ACC112 (cell line): Measurements from ENCODE around the gene PHLPP1.
"Not testable (repeated sequence)": the region's sequence is repeated elsewhere in the genome, so short reads cannot be mapped to it uniquely, and the experiment has no call there.

Experiments used
- H2AFZ ChIP-seq: fragments of 200-600 bp; sonication (generic); one replicate; pipeline ENCODE4 v1.6.0; 2017; ENCODE audit warnings: antibody characterized with exemption, low read length; ENCODE audit not compliant: unreplicated experiment
- H3K27ac ChIP-seq: fragments of 200-600 bp; sonication (generic); 2 replicates; pipeline ENCODE4 v1.5.1; 2014; ENCODE audit warnings: low read depth, mild to moderate bottlenecking, antibody characterized with exemption, low read length, moderate library complexity
- H3K27me3 ChIP-seq: fragments of 200-600 bp; sonication (generic); 2 replicates; pipeline ENCODE4 v1.6.1; 2014; ENCODE audit warnings: mild to moderate bottlenecking, antibody characterized with exemption, low read length, moderate library complexity, mixed read lengths; ENCODE audit not compliant: insufficient read depth
- H3K36me3 ChIP-seq: fragments of 200-600 bp; sonication (generic); 2 replicates; pipeline ENCODE4 v1.6.1; 2016; ENCODE audit warnings: mild to moderate bottlenecking, antibody characterized with exemption, low read length, moderate library complexity, mixed read lengths; ENCODE audit not compliant: insufficient read depth
- H3K4me1 ChIP-seq: fragments of 200-600 bp; sonication (generic); one replicate; pipeline ENCODE4 v1.6.1; 2016; ENCODE audit warnings: low read length, mixed read lengths; ENCODE audit not compliant: insufficient read depth, unreplicated experiment, control insufficient read depth
- H3K4me3 ChIP-seq: fragments of 200-600 bp; sonication (generic); 2 replicates; pipeline ENCODE4 v1.5.1; 2014; ENCODE audit warnings: mild to moderate bottlenecking, low read depth, low read length
- H3K79me2 ChIP-seq: fragments of 200-600 bp; sonication (generic); one replicate; pipeline ENCODE4 v1.6.0; 2016; ENCODE audit warnings: low read length; ENCODE audit not compliant: control insufficient read depth, unreplicated experiment, insufficient read depth

PHLPP1 gene

DNA sequence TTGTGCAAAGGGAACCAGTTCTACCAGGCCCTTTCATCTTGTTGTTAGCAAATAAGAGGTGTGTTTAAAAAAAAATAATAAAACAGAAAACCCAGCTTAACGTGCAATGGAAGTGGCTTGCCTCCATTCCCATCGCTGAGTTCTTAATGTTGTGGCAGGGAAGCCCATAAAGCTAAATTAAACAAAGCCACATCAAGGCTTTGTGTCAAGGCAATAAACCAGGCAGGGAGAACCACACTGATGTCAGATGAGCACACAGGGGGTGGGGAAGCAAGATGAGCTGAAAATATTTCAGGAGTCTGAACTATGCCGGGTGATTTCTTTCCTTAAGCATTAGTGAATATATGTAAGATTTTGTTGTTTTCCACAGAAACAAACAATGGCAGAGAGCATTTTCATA is 73.5 kb downstream of the PHLPP1 start:
- Histone ChIP-seq H3K36me3 (no peaks in the 10 kb centered on the region), H3K4me1 (peaks cover 17% of the 10 kb centered on the region), H2AFZ (no peak overlapping the region), H3K79me2 (no peaks in the 10 kb centered on the region), H3K27ac (no peak overlapping the region), H3K4me3 (no peak overlapping the region), H3K27me3 (no peaks in the 10 kb centered on the region)

DNA sequence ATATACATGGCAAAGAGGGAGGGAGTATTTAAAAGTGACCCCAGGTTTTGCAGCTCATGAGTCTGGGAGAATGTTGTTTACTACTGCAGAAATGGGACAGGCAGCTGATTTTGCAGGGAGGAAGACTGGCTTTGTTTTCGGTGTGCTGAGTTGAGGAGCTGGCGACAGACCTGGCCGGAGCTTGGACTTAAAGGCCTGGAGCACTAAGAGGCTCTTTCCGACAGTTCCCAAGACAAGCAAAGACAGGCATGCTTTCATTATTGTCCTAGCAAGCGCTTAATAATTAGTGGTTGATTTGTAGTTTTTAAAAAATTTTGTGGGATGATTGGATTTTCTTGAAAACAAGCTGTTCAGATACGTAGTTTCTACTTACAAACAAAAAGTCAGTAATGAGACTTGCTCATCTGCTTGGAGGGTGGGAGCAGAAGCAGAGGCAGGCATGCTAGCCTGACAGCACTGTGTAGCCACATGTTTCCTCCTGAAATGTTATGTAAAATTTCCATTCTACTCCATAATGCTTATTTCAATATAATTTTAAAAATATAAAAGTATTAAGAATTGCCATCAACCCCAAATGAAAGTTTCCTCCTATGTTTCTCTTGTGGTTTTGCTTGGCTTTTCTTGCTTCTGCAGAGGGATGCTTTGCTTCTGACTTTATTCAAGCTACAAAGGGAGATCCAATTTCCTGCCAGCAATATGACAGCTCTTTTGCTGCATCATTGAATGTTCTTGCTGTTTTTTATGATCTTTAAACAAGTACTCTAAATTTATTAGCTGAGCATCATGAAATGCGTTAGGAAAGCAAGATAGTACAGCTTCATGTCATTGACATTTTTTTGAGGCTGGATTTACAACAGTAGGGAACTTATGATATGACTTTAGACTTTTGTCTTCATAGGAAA is 75.8 kb downstream of the PHLPP1 start:
- Histone ChIP-seq H3K27ac (no peak overlapping the region), H3K79me2 (no peaks in the 10 kb centered on the region), H3K27me3 (no peaks in the 10 kb centered on the region), H3K4me1 (no peaks in the 10 kb centered on the region), H3K36me3 (no peaks in the 10 kb centered on the region), H2AFZ (no peak overlapping the region), H3K4me3 (no peak overlapping the region)

DNA sequence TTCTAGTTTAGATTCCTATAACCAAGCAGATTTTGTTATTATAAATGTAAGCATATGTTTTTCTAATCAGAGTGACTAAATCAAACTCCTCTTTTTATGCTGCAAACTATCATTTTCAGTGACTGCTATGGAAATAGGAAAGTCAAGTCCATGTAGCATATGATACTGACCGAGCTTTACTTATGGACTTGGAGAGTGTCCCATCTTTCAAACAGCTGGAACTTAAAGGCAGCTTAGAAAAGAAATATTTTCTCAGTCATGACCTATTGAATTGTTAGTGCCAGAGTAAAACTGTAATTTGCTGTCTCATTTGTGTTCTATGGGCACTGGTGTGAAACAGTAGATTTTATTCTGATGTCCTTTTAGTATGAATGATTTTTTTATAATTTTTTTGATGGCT is 76.7 kb downstream of the PHLPP1 start:
- Histone ChIP-seq H2AFZ (no peak overlapping the region), H3K4me1 (no peaks in the 10 kb centered on the region), H3K79me2 (no peaks in the 10 kb centered on the region), H3K36me3 (no peaks in the 10 kb centered on the region), H3K4me3 (no peak overlapping the region), H3K27me3 (no peaks in the 10 kb centered on the region), H3K27ac (no peak overlapping the region)

DNA sequence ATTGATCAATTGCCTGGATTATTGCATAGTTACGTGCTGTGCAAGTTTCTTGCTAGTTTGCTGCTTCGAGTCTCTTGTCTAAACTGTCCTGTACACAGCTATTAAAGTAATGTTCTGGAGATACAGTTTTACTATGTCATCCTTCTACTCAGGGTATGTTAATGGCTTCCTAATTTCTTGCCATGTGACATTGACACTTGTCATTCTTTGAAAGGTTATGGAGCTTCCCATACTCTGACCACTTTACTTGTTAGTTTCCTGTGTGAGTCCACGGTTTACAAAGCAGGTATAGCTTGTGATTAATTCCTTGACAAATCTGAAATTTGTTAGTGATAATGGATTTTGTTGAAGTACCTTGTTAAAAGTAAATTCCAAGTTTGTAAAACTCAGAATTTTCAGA is 80.5 kb downstream of the PHLPP1 start:
- Histone ChIP-seq H3K4me3 (no peak overlapping the region), H3K27ac (no peak overlapping the region), H3K4me1 (no peaks in the 10 kb centered on the region), H3K36me3 (no peaks in the 10 kb centered on the region), H3K79me2 (no peaks in the 10 kb centered on the region), H2AFZ (no peak overlapping the region), H3K27me3 (no peaks in the 10 kb centered on the region)

DNA sequence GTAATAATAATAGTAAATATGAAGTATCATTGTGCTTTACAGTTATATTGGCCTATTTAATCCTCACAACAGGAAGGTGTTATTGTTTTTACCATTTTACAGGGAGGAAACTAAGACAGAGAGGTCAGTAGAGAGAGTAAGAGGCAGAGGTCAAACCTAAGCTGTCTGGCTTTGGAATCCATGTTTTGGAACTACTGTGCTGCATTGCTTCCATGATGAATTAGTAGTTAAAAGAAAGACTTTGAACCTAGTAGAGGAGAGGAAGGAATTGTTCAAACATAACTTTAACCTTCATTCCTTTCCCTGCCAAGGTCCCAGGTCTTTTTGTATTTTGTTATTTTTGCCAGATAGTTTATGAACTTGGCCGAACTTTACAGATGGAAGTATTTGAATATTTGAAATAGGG is 80.9 kb downstream of the PHLPP1 start:
- Histone ChIP-seq H3K4me1 (no peaks in the 10 kb centered on the region), H3K27me3 (no peaks in the 10 kb centered on the region), H2AFZ (no peak overlapping the region), H3K27ac (no peak overlapping the region), H3K79me2 (no peaks in the 10 kb centered on the region), H3K4me3 (no peak overlapping the region), H3K36me3 (no peaks in the 10 kb centered on the region)

DNA sequence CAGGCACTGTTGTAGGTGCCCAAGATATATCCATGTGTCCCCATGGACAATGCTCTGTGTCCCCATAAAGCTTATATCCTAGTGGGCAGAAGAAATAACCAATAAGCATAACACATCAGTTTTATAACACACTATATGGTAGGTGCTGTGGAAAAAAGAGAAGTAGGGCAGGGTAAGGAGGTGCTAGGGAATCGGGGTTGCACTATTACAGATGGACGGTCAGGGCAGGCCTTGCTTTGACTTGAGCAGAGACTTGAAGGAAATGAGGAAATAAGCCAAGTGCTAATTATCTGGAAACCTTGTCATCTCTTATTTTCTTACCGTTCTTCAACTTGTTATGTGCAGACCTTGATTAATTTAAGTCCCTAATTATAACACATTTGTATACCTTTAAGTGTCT is 82.0 kb downstream of the PHLPP1 start:
- H2AFZ ChIP-seq: no peak overlapping the region
- H3K4me1 ChIP-seq: peaks cover 4% of the 10 kb centered on the region
- no peak overlapping the region for H3K27ac ChIP-seq
- no peaks in the 10 kb centered on the region for H3K36me3 ChIP-seq
- H3K79me2 ChIP-seq: no peaks in the 10 kb centered on the region
- no peak overlapping the region for H3K4me3 ChIP-seq
- H3K27me3 ChIP-seq: no peaks in the 10 kb centered on the region

DNA sequence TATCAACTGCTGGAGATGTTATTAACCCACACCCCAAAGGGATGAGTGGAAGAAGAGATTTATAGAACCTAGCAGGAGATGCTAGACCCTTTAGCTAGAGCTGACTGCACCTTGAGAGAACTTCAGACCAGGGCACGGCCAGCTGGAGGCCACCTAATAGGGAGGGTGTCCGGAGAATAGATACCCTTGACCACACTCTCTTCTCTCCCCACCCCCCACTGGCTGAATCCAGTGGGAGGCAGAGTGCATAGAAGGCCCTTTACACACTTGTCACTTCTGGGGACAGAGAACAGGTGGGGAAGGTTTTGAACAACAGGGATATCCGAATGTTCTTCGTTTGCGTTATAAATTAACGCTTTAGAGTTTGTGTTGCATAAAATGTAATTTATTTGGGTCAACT is 84.6 kb downstream of the PHLPP1 start:
- Histone ChIP-seq H3K27me3 (no peaks in the 10 kb centered on the region), H3K4me3 (no peak overlapping the region), H2AFZ (no peak overlapping the region), H3K4me1 (peaks cover 4% of the 10 kb centered on the region), H3K27ac (no peak overlapping the region), H3K79me2 (no peaks in the 10 kb centered on the region), H3K36me3 (no peaks in the 10 kb centered on the region)

DNA sequence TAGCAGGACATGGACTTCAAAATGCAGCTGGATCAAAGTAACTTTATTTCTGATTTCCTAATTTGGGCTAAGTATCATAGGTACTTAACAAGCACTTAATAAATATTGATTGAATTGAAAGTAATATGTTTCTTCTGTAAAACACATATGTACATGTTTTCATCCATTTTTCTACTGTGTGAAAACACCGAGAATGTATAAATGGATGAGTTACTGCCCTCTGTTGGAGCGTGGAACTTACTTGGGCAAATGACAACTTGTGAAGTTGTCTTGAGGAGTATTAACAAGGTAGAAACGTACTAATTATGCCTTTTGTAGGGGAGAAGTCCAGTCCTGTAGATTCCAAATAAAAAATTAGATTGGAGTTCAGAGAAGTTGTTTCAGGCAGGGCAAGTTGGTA is 87.2 kb downstream of the PHLPP1 start:
- H3K4me1 ChIP-seq: peaks cover 4% of the 10 kb centered on the region
- H2AFZ ChIP-seq: no peak overlapping the region
- H3K36me3 ChIP-seq: no peaks in the 10 kb centered on the region
- H3K27me3 ChIP-seq: no peaks in the 10 kb centered on the region
- no peaks in the 10 kb centered on the region for H3K79me2 ChIP-seq
- H3K27ac ChIP-seq: no peak overlapping the region
- no peak overlapping the region for H3K4me3 ChIP-seq

DNA sequence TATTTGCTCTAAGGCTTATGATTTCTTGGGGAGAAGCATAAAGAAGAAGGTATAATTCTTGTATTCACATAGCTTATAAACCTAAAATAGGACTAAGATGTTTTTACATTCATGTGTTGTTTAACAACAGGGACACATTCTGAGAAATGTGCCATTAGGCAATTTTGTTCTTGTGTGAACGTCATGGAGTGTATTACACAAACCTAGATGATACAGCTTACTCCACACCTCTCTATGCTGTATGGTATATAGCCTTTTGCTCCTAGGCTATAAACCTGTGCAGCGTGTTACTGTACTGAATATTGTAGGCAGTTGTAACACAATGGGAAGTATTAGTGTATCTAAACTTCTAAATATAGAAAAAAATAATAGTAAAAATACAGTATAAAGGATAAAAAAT is 92.1 kb downstream of the PHLPP1 start:
- Histone ChIP-seq H3K4me1 (no peaks in the 10 kb centered on the region), H3K4me3 (no peak overlapping the region), H2AFZ (no peak overlapping the region), H3K27me3 (no peaks in the 10 kb centered on the region), H3K27ac (no peak overlapping the region), H3K79me2 (no peaks in the 10 kb centered on the region), H3K36me3 (no peaks in the 10 kb centered on the region)

DNA sequence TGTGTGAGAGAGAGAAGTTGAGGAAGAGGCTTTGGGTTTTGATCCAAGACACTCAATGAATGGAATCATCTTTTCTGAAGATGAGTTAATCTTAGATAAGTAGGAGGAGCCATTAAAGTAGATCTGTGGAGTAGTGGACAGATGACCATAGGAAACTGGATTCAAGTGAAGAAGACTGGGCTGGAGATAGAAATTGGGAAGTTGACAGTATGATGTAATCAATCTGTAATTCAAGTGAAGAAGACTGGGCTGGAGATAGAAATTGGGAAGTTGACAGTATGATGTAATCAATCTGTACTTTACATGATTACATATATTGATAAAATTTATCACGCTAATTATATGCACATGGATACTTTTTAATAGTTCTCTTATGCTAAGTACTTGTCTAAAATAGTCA is 92.8 kb downstream of the PHLPP1 start:
- no peaks in the 10 kb centered on the region for H3K79me2 ChIP-seq

DNA sequence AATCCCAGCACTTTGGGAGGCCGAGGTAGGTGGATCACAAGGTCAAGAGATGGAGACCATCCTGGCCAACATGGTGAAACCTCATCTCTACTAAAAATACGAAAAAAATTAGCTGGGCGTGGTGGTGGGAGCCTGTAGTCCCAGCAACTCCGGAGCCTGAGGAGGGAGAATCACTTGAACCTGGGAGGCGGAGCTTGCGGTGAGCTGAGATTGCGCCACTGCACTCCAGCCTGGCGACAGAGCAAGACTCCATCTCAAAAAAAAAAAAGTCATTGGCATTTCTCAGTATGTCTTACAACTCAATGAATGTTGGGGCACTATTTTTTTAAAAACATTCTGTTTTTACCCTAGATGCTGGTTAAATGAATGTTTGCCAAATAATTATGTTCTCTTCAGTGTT is 94.1 kb downstream of the PHLPP1 start:
- not testable (repeated sequence) for H3K4me1 ChIP-seq, H2AFZ ChIP-seq, H3K36me3 ChIP-seq, H3K79me2 ChIP-seq, H3K27ac ChIP-seq, H3K4me3 ChIP-seq, H3K27me3 ChIP-seq

More for the DNA sequence above, 92.8 kb downstream of the PHLPP1 start:
- H3K4me1 ChIP-seq: no peaks in the 10 kb centered on the region
- H3K27ac ChIP-seq: no peak overlapping the region
- no peak overlapping the region for H2AFZ ChIP-seq
- H3K27me3 ChIP-seq: no peaks in the 10 kb centered on the region
- no peaks in the 10 kb centered on the region for H3K36me3 ChIP-seq
- H3K4me3 ChIP-seq: no peak overlapping the region
